GM12878 (cell line): Measurements from ENCODE around the gene ARHGAP9. TPM values are rescaled to one million over a fixed set of nuclear protein-coding genes. Genes with fewer than 3 reads are reported as not detected.

Experiments used
- ATAC-seq: fragments of 200-7000 bp; cut with Tn5 transposase; 3 replicates; pipeline ENCODE4 v1.9.1; 2020; ENCODE audit warnings: mild to moderate bottlenecking, moderate library complexity
- BruUV-seq: library from RNA; stranded (reverse); fragments of 400-500 nt; replicated peaks from 2 replicates; lab custom pipeline; 2021; lab: Mats Ljungman, UMichigan
- CTCF ChIA-PET: fragments of 300-600 bp; sonication (Branson Sonifier 250); formaldehyde crosslinking; extraction: SDS; loops from one replicate; lab custom pipeline; 2021; ENCODE audit warnings: inconsistent platforms; lab: Yijun Ruan, JAX
- POLR2A ChIA-PET: fragments of 350-600 bp; formaldehyde crosslinking; extraction: SDS; loops from one replicate; lab custom pipeline; 2021; ENCODE audit warnings: inconsistent platforms; lab: Charles Lee
- RAD21 ChIA-PET: fragments of 300-600 bp; sonication (Branson Sonifier 250); formaldehyde crosslinking; loops from one replicate; lab custom pipeline; 2023; ENCODE audit warnings: antibody characterized with exemption; ENCODE audit not compliant: unreplicated experiment; lab: Charles Lee
- SMC1A ChIA-PET: fragments of 300-600 bp; sonication (Branson Sonifier 250); formaldehyde crosslinking; loops from one replicate; lab custom pipeline; 2023; ENCODE audit not compliant: unreplicated experiment, uncharacterized antibody; lab: Charles Lee
- DNase-seq: peaks from one replicate; pipeline ENCODE4 v3.0.0-alpha.2; 2011; ENCODE audit warnings: low read depth, low spot score
- FAIRE-seq: peaks from 3 replicates; lab custom pipeline; 2011; peaks lifted over from hg19 to GRCh38; lab: Jason Lieb, UNC
- H2AFZ ChIP-seq: 2 replicates; pipeline ENCODE4 v1.6.0; 2011; ENCODE audit warnings: low read depth, low read length, control low read depth; ENCODE audit not compliant: control insufficient read depth
- H3K27ac ChIP-seq: 2 replicates; pipeline ENCODE4 v1.5.1; 2011; ENCODE audit warnings: control low read depth; ENCODE audit not compliant: control insufficient read depth, insufficient read depth
- H3K27me3 ChIP-seq, 2 experiments: replicated peaks in 1 of 2; 2 replicates each; pipeline versions ENCODE4 v1.6.0 to v1.6.1; 2011; ENCODE audit warnings: low read length in 1 of 2; ENCODE audit not compliant: control insufficient read depth in 2 of 2, insufficient read depth in 2 of 2
- H3K36me3 ChIP-seq, 2 experiments: 2 replicates each; pipeline ENCODE4 v1.5.1; 2011; ENCODE audit warnings: low read length in 1 of 2; ENCODE audit not compliant: control insufficient read depth in 2 of 2, insufficient read depth in 2 of 2
- H3K4me1 ChIP-seq: 2 replicates; pipeline ENCODE4 v1.6.1; 2011; ENCODE audit warnings: mild to moderate bottlenecking, low read length, moderate library complexity, mixed read lengths; ENCODE audit not compliant: control insufficient read depth, insufficient read depth
- H3K4me2 ChIP-seq: 2 replicates; pipeline ENCODE4 v1.6.0; 2011; ENCODE audit warnings: control low read depth; ENCODE audit not compliant: control insufficient read depth, insufficient read depth
- H3K4me3 ChIP-seq: fragments of 200-600 bp; sonication (generic); 2 replicates; pipeline ENCODE4 v1.5.1; 2016
- H3K79me2 ChIP-seq: 2 replicates; pipeline ENCODE4 v1.6.0; 2011; ENCODE audit warnings: low read length; ENCODE audit not compliant: control insufficient read depth, insufficient read depth
- H3K9ac ChIP-seq: 2 replicates; pipeline ENCODE4 v1.8.0; 2011; ENCODE audit warnings: low read length, control low read depth, mixed read lengths; ENCODE audit not compliant: control insufficient read depth, insufficient read depth
- H3K9me3 ChIP-seq: replicated peaks from 3 replicates; pipeline ENCODE4 v1.5.1; 2011; ENCODE audit warnings: mild to moderate bottlenecking, low read length; ENCODE audit not compliant: control insufficient read depth, insufficient read depth
- H4K20me1 ChIP-seq: 2 replicates; pipeline ENCODE4 v1.6.0; 2011; ENCODE audit not compliant: control insufficient read depth, insufficient read depth
- BACH1 ChIP-seq: fragments of 450-650 bp; IDR thresholded peaks from 2 replicates; pipeline ENCODE4 v1.6.1; 2017; ENCODE audit warnings: mild to moderate bottlenecking, borderline replicate concordance
- EP300 ChIP-seq, 2 experiments: fragments of 150-350 bp in 1 of 2; IDR thresholded peaks; 2 replicates each; pipeline ENCODE4 v1.6.1; 2011 to 2012; ENCODE audit warnings: low read depth in 2 of 2, low read length in 2 of 2, borderline replicate concordance in 1 of 2, improper control_type of control experiment in 1 of 2, inconsistent platforms in 1 of 2; ENCODE audit not compliant: control insufficient read depth in 1 of 2
- JUNB ChIP-seq: IDR thresholded peaks from 2 replicates; pipeline ENCODE4 v1.6.1; 2016; ENCODE audit warnings: antibody characterized with exemption, mild to moderate bottlenecking
- KAT2A ChIP-seq: conservative IDR thresholded peaks from 2 replicates; pipeline ENCODE4 v1.6.1; 2011; ENCODE audit warnings: low read depth, low read length; ENCODE audit not compliant: control insufficient read depth
- KDM1A ChIP-seq: fragments of 200-600 bp; sonication (generic); IDR thresholded peaks from 2 replicates; pipeline ENCODE4 v1.6.1; 2016; ENCODE audit warnings: borderline replicate concordance
- MTA3 ChIP-seq: IDR thresholded peaks from 2 replicates; pipeline ENCODE4 v1.6.1; 2012; ENCODE audit warnings: low read length, inconsistent platforms, borderline replicate concordance
- MYB ChIP-seq: fragments of 150-350 bp; IDR thresholded peaks from 2 replicates; pipeline ENCODE4 v1.6.1; 2014; ENCODE audit warnings: mild to moderate bottlenecking, low read depth, low read length, borderline replicate concordance
- NFIC ChIP-seq: IDR thresholded peaks from 2 replicates; pipeline ENCODE4 v1.6.1; 2012; ENCODE audit warnings: low read depth, mild to moderate bottlenecking, inconsistent platforms, low read length, moderate library complexity
- PAX5 ChIP-seq: IDR thresholded peaks from 2 replicates; pipeline ENCODE4 v1.6.1; 2011; ENCODE audit warnings: low read depth, low read length, borderline replicate concordance
- POLR2AphosphoS5 ChIP-seq: IDR thresholded peaks from 2 replicates; pipeline ENCODE4 v1.6.1; 2011; ENCODE audit warnings: mild to moderate bottlenecking, low read length, inconsistent platforms
- SMC3 ChIP-seq: IDR thresholded peaks from 2 replicates; pipeline ENCODE4 v1.6.1; 2011; ENCODE audit warnings: low read length, improper control_type of control experiment, borderline replicate concordance
- TARDBP ChIP-seq: IDR thresholded peaks from 2 replicates; pipeline ENCODE4 v1.6.1; 2016; ENCODE audit warnings: borderline replicate concordance
- TCF3 ChIP-seq: IDR thresholded peaks from 2 replicates; pipeline ENCODE4 v1.6.1; 2012; ENCODE audit warnings: low read depth, mild to moderate bottlenecking, low read length, borderline replicate concordance; ENCODE audit not compliant: insufficient read depth
- YY1 ChIP-seq: IDR thresholded peaks from 2 replicates; pipeline ENCODE4 v1.6.1; 2011; ENCODE audit warnings: low read depth, mild to moderate bottlenecking, low read length
- ZBED1 ChIP-seq: IDR thresholded peaks from 2 replicates; pipeline ENCODE4 v1.6.1; 2016; ENCODE audit warnings: borderline replicate concordance
- ZNF384 ChIP-seq: IDR thresholded peaks from 2 replicates; pipeline ENCODE4 v1.6.1; 2012; ENCODE audit warnings: low read depth, mild to moderate bottlenecking, low read length, improper control_type of control experiment, borderline replicate concordance
- ZZZ3 ChIP-seq: IDR thresholded peaks from 2 replicates; pipeline ENCODE4 v1.6.1; 2011; ENCODE audit warnings: low read depth; ENCODE audit not compliant: control insufficient read depth, insufficient read length
- WGBS: methylation state at CpG from one replicate; pipeline ENCODE4 v1.1.6; 2016; ENCODE audit warnings: low lambda C conversion rate; ENCODE audit not compliant: insufficient replicate concordance, insufficient coverage; ENCODE audit errors: missing lambda C conversion rate; 5-methylcytosine and 5-hydroxymethylcytosine counted together
- in situ Hi-C: fragments of 300-500 bp; cut with MboI; formaldehyde crosslinking; loops from 9 replicates; pipeline ENCODE4 v1.14.3; 2018; ENCODE audit warnings: mixed read lengths
- intact Hi-C: fragments of 100-400 bp; cut with micrococcal nuclease; formaldehyde crosslinking; loops from one replicate; pipeline ENCODE4 v1.14.2; 2022; ENCODE audit not compliant: unreplicated experiment
- polyA plus RNA-seq, 11 experiments: library from polyadenylated mRNA; depleted of rRNA in 4 of 11; unstranded in 6 of 11; stranded (reverse) in 5 of 11; fragments of >200 nt; fragmentation: Nextera tagmentation in 4 of 11; fragmentation: Illumina TruSeq in 1 of 11; extraction: Ambion mirVana in 4 of 11; extraction: Trizol in 1 of 11; gene quantifications; 1 replicate in 1 of 11; 2 replicates in 10 of 11; pipeline versions ENCODE4 v1.2.1 to v1.2.3, GENCODE V29; 2011 to 2016; ENCODE audit warnings: inconsistent platforms in 2 of 11, missing spikeins in 2 of 11, low read depth in 1 of 11
- total RNA-seq, 4 experiments: library from RNA; depleted of rRNA in 3 of 4; stranded (reverse); fragments of >200 nt in 3 of 4; fragmentation: Illumina TruSeq in 1 of 4; extraction: Trizol in 1 of 4; gene quantifications; 2 replicates each; pipeline versions ENCODE4 v1.2.1 to v1.2.3, GENCODE V29; 2013 to 2021
- TF ChIP-seq, protein P1 (sequence below): fragments of 450-650 bp; IDR thresholded peaks from 2 replicates; pipeline ENCODE4 v1.6.1; 2016; ENCODE audit warnings: mild to moderate bottlenecking
- TF ChIP-seq, protein P2 (sequence below): fragments of 450-650 bp; IDR thresholded peaks from 2 replicates; pipeline ENCODE4 v1.6.1; 2017; ENCODE audit warnings: low read depth, mild to moderate bottlenecking, moderate library complexity
- TF ChIP-seq, protein P3 (sequence below): IDR thresholded peaks from 2 replicates; pipeline ENCODE4 v1.6.1; 2012; ENCODE audit warnings: low read length, inconsistent platforms

Gene ARHGAP9
- total and polyA plus RNA-seq, 10 of the 15 experiments (the other 5 are each of a cell fraction or from before 2014, with no cell fraction given), result 19.5 to 102 (median 76.8) TPM

DNA sequence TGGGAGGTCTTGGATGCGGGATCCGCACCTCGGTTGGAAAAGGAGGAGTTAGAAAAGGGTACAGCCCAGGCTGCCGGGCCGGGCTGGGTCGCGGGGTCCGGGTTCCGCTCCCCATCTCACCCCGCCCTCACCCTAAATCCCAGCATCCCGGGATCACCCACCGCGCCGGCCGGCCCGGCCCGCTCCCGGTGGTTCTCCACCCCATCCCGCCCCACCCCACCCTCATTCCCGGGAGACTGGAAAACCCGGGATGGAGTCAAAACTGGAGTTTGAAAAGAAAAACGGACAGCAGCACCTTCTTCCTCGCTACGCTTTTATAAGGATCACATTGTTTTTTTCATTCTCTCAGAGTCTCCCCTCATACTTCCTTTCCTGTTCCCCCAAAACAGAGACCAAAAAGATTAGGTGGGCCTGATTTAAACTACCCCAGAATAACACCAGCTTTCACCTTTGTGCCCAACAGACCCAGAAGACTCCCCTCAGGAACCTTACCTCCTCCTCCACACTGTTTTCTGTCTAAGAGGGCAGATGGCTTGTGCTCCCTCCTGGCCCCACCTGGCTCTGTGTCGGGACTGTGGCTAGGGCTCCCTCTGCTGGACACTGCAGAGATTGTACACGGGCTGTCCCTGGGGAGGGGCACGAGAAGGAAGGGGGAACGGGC, 17.3 kb downstream of the ARHGAP9 start:
- Histone ChIP-seq H3K79me2 (no peaks in the 10 kb centered on the region), H3K9me3 (no peaks in the 10 kb centered on the region), H3K27ac (no peak overlapping the region), H2AFZ (peak overlapping the region; percentile 87), H3K4me2 (peak overlapping the region; percentile 100), H3K4me1 (peaks cover 35% of the 10 kb centered on the region), H3K4me3 (peak overlapping the region; percentile 68), H3K36me3 (0 out of 4 replicates have a peak, but pooled peaks cover 0 to 3% of the 10 kb centered on the region in 2 experiments), H4K20me1 (0 out of 2 replicates have a peak, but pooled peaks cover 2% of the 10 kb centered on the region), H3K27me3 (0 out of 4 replicates have a peak, but pooled peaks cover 0 to 4% of the 10 kb centered on the region in 2 experiments), H3K9ac (peak overlapping the region; percentile 67; the same call in 1 of the 2 replicates)
- SMC1A ChIA-PET, result interaction anchor here (0.6 to 2.8 kb wide), 8 partner anchors 9 to 154 kb away, joined by 3 to 18 read pairs (median 3); no protein-coding TSS in a partner anchor
- intact Hi-C loops (loop anchor here (5.0 kb wide), 1 partner anchor 60 kb away; the partner anchor contains the start of genes DDIT3 and MBD6), in situ Hi-C loops (no loop called here)
- DNase-seq (peak; percentile 81), FAIRE-seq (peak; percentile 84), ATAC-seq (peak; percentile 82)
- no TSS peak for BruUV-seq
- POLR2A ChIA-PET, result interaction anchor here (0.7 to 3.0 kb wide), 4 partner anchors 9 to 182 kb away, joined by 3 to 16 read pairs (median 4); no protein-coding TSS in a partner anchor
- RAD21 ChIA-PET, result interaction anchor here (1.2 to 4.7 kb wide), 4 partner anchors 9 to 220 kb away, joined by 3 to 35 read pairs (median 4); partner anchors contain the start of gene INHBE
- CTCF ChIA-PET, result interaction anchor here (0.7 to 7.5 kb wide), 18 partner anchors 9 to 279 kb away, joined by 3 to 114 read pairs (median 4); partner anchors contain the start of genes ARHGAP9, DCTN2, INHBE and SHMT2
- under 1% methylated on average over 19 of the region's 28 CpGs for WGBS
- TF ChIP-seq ZNF384 (no peak), POLR2AphosphoS5 (no peak), MTA3 (no peak), SMC3 (peak; percentile 74; the same call in 1 of the 2 replicates), ZBED1 (no peak), TCF3 (peak; percentile 89), EP300 (IDR thresholded peaks at IDR 0.05; ENCODE audit: borderline replicate concordance in 1 of 2, control insufficient read depth in 1 of 2, low read depth in 2 of 2, low read length in 2 of 2) (no peak), ZZZ3 (no peak), MYB (no peak), PAX5 (no peak), KDM1A (no peak), BACH1 (peak; percentile 50; the same call in 1 of the 2 replicates), KAT2A (no peak), NFIC (no peak), TARDBP (no peak; the same call in 1 of the 2 replicates), JUNB (no peak), YY1 (0 out of 2 replicates have a peak, but pooled peaks have one; percentile 49)
- TF ChIP-seq, protein P1, sequence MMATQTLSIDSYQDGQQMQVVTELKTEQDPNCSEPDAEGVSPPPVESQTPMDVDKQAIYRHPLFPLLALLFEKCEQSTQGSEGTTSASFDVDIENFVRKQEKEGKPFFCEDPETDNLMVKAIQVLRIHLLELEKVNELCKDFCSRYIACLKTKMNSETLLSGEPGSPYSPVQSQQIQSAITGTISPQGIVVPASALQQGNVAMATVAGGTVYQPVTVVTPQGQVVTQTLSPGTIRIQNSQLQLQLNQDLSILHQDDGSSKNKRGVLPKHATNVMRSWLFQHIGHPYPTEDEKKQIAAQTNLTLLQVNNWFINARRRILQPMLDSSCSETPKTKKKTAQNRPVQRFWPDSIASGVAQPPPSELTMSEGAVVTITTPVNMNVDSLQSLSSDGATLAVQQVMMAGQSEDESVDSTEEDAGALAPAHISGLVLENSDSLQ, result 0 out of 2 replicates have a peak, but pooled peaks have one; percentile 9
- TF ChIP-seq, protein P2, sequence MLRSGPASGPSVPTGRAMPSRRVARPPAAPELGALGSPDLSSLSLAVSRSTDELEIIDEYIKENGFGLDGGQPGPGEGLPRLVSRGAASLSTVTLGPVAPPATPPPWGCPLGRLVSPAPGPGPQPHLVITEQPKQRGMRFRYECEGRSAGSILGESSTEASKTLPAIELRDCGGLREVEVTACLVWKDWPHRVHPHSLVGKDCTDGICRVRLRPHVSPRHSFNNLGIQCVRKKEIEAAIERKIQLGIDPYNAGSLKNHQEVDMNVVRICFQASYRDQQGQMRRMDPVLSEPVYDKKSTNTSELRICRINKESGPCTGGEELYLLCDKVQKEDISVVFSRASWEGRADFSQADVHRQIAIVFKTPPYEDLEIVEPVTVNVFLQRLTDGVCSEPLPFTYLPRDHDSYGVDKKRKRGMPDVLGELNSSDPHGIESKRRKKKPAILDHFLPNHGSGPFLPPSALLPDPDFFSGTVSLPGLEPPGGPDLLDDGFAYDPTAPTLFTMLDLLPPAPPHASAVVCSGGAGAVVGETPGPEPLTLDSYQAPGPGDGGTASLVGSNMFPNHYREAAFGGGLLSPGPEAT, result peak; percentile 92
- TF ChIP-seq, protein P3, sequence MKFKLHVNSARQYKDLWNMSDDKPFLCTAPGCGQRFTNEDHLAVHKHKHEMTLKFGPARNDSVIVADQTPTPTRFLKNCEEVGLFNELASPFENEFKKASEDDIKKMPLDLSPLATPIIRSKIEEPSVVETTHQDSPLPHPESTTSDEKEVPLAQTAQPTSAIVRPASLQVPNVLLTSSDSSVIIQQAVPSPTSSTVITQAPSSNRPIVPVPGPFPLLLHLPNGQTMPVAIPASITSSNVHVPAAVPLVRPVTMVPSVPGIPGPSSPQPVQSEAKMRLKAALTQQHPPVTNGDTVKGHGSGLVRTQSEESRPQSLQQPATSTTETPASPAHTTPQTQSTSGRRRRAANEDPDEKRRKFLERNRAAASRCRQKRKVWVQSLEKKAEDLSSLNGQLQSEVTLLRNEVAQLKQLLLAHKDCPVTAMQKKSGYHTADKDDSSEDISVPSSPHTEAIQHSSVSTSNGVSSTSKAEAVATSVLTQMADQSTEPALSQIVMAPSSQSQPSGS, result no peak
